ENCODE measurements around the gene ERN2.

DNA sequence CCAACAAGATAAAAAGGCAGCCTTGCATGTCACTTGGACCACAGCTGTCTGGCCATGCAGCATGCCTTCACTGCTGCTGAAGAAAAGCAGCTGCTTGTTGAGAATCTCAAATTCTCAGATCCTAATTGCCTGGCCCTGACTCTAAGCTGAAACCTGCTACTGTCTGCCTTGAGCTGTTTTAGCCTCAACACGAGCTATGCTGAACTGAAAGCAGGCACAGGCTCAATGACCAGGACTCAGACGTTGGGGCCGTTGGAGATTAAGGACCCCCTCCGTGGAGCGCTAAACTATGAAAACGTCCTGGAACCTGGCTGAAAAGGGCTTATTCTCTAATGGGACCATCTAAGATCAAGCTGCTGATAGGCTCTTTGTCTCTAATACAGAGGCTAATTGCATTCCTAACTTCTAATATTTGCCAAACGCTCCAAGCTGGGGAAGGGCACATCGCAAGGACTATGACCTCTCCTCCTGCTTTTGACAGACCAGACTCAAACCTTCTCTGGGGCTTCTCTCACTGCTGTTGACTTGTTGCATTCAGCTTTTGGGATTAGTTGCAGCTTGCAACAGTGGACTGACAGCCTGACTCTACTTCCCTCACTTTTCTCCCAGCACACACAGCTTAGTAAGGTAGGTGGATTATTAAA lies 38.9 kb downstream of the ERN2 start:
- TF ChIP-seq, protein P1, sequence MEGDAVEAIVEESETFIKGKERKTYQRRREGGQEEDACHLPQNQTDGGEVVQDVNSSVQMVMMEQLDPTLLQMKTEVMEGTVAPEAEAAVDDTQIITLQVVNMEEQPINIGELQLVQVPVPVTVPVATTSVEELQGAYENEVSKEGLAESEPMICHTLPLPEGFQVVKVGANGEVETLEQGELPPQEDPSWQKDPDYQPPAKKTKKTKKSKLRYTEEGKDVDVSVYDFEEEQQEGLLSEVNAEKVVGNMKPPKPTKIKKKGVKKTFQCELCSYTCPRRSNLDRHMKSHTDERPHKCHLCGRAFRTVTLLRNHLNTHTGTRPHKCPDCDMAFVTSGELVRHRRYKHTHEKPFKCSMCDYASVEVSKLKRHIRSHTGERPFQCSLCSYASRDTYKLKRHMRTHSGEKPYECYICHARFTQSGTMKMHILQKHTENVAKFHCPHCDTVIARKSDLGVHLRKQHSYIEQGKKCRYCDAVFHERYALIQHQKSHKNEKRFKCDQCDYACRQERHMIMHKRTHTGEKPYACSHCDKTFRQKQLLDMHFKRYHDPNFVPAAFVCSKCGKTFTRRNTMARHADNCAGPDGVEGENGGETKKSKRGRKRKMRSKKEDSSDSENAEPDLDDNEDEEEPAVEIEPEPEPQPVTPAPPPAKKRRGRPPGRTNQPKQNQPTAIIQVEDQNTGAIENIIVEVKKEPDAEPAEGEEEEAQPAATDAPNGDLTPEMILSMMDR (IDR thresholded peaks at IDR 0.05): no peak
- no peak for TF ChIP-seq POLR2A (IDR thresholded peaks at IDR 0.05)

All from right lobe of liver (tissue), 4 donors.